22Rv1 (cell line): Measurements from ENCODE around the gene ALDH18A1.

ENCODE experiments used
- ZFX ChIP-seq: fragments of 450-650 bp; IDR thresholded peaks from 2 replicates; pipeline ENCODE4 v1.6.1; 2017; ENCODE audit warnings: antibody characterized with exemption, borderline replicate concordance
- TF ChIP-seq, protein P1 (sequence below): fragments of 450-650 bp; IDR thresholded peaks from 2 replicates; pipeline ENCODE4 v1.5.1; 2017; ENCODE audit warnings: mild to moderate bottlenecking

GRCh38 chr10:95648138-95648537, 8.4 kb downstream of the ALDH18A1 start:
- TF ChIP-seq, protein P1, sequence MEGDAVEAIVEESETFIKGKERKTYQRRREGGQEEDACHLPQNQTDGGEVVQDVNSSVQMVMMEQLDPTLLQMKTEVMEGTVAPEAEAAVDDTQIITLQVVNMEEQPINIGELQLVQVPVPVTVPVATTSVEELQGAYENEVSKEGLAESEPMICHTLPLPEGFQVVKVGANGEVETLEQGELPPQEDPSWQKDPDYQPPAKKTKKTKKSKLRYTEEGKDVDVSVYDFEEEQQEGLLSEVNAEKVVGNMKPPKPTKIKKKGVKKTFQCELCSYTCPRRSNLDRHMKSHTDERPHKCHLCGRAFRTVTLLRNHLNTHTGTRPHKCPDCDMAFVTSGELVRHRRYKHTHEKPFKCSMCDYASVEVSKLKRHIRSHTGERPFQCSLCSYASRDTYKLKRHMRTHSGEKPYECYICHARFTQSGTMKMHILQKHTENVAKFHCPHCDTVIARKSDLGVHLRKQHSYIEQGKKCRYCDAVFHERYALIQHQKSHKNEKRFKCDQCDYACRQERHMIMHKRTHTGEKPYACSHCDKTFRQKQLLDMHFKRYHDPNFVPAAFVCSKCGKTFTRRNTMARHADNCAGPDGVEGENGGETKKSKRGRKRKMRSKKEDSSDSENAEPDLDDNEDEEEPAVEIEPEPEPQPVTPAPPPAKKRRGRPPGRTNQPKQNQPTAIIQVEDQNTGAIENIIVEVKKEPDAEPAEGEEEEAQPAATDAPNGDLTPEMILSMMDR, result no peak
- TF ChIP-seq ZFX, result no peak
